Right lobe of liver (tissue), 4 donors: ENCODE measurements around the gene PRCC.

Experiments
- POLR2A ChIP-seq: fragments of 450-650 bp; IDR thresholded peaks from one replicate; pipeline ENCODE4 v1.6.1; 2017; ENCODE audit warnings: antibody characterized with exemption, mild to moderate bottlenecking
- TF ChIP-seq, protein P1 (sequence below), 4 donors: fragments of 200-600 bp in 3 of 4; fragments of 450-650 bp in 1 of 4; IDR thresholded peaks; one replicate each; pipeline versions ENCODE4 v1.5.1 to v1.8.0; 2016 to 2022; ENCODE audit warnings: antibody characterized with exemption in 4 of 4, mild to moderate bottlenecking in 2 of 4
- donor health status: DM: no; HTN: no; CAD: no.
- donor health status: DM: no; HTN: no; CAD: no.
- donor health status: DM: no; HTN: yes; CAD: no.

DNA sequence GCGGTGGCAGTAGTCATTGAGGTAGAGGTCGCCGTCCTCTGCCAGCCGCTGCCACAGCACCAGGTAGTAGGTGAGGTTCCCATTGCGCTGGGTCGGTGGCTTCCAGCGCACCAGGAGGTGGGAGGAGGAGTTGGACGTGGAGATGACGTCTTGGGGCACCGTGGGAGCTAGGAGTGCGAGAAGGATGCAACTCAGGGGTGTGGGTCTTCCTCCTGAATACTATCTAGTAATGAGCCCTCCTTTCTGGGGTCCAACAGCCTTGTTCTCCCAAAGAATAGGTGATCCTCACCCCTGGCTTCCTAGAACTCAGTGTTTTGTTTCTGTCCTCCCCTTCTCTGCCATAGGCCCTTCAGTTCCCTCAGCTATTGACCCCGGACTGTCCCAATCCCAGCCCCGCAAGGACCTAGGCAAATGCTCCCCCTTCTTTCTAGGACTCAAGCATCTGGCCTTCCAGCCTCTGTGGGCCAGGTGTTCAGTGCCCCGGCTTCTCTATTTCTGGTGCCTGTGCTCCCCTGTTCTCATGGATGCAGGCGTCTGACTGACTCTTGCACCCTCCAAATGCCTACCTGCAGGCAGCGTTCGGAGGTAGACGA lies 78.7 kb downstream of the PRCC start:
- TF ChIP-seq, protein P1, sequence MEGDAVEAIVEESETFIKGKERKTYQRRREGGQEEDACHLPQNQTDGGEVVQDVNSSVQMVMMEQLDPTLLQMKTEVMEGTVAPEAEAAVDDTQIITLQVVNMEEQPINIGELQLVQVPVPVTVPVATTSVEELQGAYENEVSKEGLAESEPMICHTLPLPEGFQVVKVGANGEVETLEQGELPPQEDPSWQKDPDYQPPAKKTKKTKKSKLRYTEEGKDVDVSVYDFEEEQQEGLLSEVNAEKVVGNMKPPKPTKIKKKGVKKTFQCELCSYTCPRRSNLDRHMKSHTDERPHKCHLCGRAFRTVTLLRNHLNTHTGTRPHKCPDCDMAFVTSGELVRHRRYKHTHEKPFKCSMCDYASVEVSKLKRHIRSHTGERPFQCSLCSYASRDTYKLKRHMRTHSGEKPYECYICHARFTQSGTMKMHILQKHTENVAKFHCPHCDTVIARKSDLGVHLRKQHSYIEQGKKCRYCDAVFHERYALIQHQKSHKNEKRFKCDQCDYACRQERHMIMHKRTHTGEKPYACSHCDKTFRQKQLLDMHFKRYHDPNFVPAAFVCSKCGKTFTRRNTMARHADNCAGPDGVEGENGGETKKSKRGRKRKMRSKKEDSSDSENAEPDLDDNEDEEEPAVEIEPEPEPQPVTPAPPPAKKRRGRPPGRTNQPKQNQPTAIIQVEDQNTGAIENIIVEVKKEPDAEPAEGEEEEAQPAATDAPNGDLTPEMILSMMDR (IDR thresholded peaks at IDR 0.05), result no peak
- no peak for TF ChIP-seq POLR2A
